ENCODE results near the gene BIVM.

The BIVM gene

DNA sequence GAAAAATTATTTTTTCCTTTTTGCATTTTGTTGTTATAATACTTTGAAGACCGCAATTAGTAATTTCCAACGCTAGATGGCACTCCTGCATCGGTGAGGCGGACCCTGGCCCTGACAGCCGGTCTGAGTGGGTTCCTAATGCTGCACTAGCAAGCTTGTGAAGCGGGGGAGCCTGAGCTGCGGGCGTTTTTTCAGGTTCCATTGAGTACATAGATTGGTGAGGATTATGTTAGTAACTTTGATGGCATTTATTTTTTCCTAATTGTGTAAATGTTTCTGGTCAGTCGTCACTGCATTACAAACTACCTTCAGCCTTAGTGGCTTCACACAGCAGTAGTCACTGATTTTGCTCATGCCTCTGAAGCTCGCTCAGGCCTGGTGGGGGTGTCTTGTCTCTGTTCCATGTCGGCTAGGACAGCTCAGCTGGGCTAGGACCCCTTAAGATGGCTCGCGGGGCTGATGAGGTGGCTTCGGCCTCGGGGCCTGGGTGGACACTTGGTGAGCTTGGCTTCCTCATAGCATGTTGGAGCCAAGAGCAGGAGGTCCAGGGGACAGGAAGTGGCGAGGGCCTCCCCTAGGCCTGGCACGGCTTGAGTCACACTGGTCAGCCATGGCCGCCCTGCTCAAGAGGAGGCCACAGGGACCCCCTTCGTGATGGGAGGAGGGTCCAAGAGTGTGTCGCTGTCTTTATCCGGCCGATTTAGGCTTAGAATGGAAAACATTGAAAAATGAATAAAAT is 71.9 kb downstream of the BIVM start:
- TF ChIP-seq, protein P1, sequence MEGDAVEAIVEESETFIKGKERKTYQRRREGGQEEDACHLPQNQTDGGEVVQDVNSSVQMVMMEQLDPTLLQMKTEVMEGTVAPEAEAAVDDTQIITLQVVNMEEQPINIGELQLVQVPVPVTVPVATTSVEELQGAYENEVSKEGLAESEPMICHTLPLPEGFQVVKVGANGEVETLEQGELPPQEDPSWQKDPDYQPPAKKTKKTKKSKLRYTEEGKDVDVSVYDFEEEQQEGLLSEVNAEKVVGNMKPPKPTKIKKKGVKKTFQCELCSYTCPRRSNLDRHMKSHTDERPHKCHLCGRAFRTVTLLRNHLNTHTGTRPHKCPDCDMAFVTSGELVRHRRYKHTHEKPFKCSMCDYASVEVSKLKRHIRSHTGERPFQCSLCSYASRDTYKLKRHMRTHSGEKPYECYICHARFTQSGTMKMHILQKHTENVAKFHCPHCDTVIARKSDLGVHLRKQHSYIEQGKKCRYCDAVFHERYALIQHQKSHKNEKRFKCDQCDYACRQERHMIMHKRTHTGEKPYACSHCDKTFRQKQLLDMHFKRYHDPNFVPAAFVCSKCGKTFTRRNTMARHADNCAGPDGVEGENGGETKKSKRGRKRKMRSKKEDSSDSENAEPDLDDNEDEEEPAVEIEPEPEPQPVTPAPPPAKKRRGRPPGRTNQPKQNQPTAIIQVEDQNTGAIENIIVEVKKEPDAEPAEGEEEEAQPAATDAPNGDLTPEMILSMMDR (IDR thresholded peaks at IDR 0.05; ENCODE audit: extremely low read depth, missing control alignments): peak; percentile 70

DNA sequence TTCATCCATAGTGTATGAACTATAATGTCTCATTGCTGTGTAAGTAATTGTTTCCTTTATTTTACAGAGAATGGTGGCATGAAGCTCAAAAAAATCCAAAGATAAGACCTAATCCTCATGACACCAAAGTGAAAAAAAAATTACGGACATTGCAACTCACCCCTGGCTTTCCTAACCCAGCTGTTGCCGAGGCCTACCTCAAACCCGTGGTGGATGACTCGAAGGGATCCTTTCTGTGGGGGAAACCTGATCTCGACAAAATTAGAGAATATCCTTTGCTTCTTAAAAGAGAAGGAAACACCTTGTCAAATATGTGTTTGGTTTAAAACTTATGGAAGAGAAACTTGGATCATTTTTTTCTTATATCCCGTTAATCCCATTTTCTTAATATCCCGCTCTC is 73.2 kb downstream of the BIVM start:
- DNase-seq (ENCODE audit: low spot score): no peak

More for the DNA sequence above, 71.9 kb downstream of the BIVM start:
- DNase-seq (ENCODE audit: low spot score): peak; percentile 54

DNA sequence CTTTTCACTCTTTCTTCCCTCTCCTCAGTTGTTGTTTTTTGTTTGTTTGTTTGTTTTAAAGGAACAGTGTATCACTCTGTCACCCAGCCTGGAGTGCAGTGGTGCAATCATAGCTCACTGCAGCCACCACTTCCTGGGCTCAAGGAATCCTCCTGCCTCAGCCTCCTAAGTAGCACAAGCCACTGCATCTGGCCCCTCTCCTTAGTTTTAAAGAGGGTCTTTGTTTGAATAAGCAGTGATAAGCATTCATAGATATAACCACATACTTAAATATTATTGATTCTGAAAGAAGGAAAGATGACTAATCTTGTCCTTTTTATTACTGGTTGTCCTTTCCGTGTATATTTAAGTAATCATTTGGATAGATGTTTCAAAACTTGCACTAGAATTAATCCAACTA is 73.6 kb downstream of the BIVM start:
- no peak for DNase-seq (ENCODE audit: low spot score)
- TF ChIP-seq, protein P1 (IDR thresholded peaks at IDR 0.05; ENCODE audit: extremely low read depth, missing control alignments): no peak

More for the DNA sequence above, 73.2 kb downstream of the BIVM start:
- TF ChIP-seq, protein P1 (IDR thresholded peaks at IDR 0.05; ENCODE audit: extremely low read depth, missing control alignments): no peak

DNA sequence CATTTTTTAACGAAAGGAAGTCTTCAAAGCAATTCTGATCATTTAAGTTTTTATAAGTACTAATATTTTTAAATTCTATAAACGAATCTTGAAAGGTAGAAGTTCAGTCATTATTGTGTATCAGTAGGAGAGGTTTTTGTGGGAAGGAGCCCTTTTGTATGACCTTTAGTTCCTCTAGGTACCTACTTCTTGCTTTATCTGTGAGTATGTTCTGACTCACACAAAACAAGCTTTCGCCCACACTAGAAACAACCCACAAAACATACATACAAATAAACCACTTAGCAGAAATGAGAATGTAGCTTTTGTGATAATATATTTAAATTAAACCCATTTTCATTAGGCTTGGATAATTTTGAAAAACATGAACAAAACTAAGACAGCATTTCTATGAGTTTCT is 74.7 kb downstream of the BIVM start:
- TF ChIP-seq, protein P1 (IDR thresholded peaks at IDR 0.05; ENCODE audit: extremely low read depth, missing control alignments): no peak
- peak; percentile 11 for DNase-seq (ENCODE audit: low spot score)

DNA sequence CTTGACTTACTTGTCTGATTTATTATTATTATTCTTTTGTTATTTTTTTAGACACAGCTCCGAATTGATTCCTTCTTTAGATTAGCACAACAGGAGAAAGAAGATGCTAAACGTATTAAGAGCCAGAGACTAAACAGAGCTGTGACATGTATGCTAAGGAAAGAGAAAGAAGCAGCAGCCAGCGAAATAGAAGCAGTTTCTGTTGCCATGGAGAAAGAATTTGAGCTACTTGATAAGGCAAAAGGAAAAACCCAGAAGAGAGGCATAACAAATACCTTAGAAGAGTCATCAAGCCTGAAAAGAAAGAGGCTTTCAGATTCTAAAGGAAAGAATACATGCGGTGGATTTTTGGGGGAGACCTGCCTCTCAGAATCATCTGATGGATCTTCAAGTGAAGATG is 76.3 kb downstream of the BIVM start:
- DNase-seq (ENCODE audit: low spot score): no peak
- TF ChIP-seq, protein P1 (IDR thresholded peaks at IDR 0.05; ENCODE audit: extremely low read depth, missing control alignments): no peak

DNA sequence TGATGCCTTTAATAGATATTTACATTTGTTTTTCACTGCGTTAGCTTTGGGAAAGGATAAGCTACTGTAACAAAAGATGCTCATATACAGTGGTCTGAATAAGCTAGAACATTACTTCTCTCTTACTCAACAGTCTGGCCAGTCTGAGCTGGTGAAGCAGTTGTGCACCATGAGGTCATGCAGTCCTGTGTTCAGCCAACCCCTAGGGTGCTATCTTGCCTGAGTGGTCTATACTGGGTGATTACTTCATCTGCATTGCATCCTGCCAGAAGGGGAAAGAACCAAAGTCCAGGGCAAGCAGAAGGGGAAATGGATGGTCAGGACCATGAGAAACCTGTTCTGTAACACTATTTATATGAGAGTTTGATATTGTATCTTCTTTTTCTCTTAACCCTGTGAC is 78.4 kb downstream of the BIVM start:
- no peak for DNase-seq (ENCODE audit: low spot score)
- TF ChIP-seq, protein P1 (IDR thresholded peaks at IDR 0.05; ENCODE audit: extremely low read depth, missing control alignments): no peak

DNA sequence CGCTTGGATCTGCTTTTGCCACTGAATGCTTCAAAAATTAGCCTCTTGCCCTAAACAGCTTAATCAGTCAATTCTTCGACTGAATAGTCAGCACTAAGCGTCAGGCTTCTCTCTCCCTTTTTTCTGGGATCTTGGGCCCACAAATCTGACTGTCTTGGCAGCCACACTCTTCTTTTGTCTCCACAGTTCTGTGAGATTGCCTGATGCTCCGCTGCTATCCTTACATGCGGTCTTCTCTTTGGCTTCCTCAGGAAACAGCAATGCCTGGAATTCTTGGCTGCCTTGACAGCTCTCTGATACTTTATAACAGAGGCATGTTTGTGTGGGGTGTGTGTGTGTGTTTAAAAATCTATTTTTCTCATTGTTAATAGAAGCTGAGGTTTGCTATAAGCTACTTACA is 79.6 kb downstream of the BIVM start:
- no peak for DNase-seq (ENCODE audit: low spot score)
- TF ChIP-seq, protein P1 (IDR thresholded peaks at IDR 0.05; ENCODE audit: extremely low read depth, missing control alignments): no peak
